ENCODE measurements around the gene TCERG1L. TPM values are rescaled to one million over a fixed set of nuclear protein-coding genes. Genes with fewer than 3 reads are reported as not detected.

TCERG1L gene
- total and polyA plus RNA-seq, 2 experiments from 2014 or later = 0.47 to 0.73 TPM

DNA sequence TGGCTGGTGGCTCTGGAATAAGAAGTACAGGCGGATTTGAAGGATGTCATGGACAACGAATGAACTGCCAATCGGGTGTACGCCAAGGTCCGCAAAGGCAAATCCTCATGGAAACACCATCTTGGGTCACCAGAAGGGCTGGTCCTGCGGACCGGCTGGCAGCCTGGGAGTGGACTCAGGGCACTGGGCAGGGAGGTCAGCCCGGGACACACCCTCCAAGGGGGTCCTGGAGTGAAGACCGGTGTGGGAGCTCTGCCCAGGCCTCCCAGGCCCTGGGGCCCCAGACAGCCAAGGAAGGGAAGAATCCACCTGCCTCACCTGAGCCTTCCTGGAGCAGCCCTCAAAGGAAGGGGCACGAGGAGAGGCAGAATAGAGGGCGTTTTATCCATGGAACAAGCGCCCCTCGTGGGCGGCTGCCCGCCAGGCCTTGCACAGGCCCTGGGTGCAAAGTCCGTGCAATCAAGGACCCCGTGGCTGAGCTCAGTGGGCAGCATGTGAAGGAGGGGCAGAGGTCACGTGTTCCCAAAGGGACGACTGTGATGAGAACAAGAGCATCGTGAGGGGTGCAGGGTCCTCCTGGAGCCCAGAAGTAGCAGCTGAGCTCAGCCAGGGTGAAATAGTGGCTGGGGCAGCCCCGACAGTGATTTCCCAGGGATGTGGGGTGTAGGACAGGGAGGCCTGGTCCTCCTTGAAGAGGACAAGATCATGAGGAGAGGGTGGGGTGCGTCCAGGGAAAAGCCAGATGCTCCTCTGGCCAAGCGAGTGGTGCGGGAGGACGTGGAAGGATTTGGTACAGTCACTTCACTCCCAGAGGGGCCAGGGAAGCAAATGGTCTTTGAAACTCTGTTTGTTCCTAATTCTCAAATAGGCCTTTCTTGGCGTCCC, 105.2 kb downstream of the TCERG1L start:
- DNase-seq (ENCODE audit: low spot score) = no peak
- Histone ChIP-seq H3K4me2 (no peak overlapping the region), H3K9me3 (ENCODE audit: low read depth) (no peaks in the 10 kb centered on the region), H3K27ac (no peak overlapping the region), H2AFZ (no peak overlapping the region), H3K9me2 (replicated peaks; ENCODE audit: insufficient read depth) (no peaks in the 10 kb centered on the region), H3K36me3 (replicated peaks; ENCODE audit: insufficient read depth, low read depth) (no peaks in the 10 kb centered on the region), H3K27me3 (no peaks in the 10 kb centered on the region), H4K20me1 (ENCODE audit: insufficient read depth, poor library complexity, severe bottlenecking) (no peaks in the 10 kb centered on the region), H3K4me1 (ENCODE audit: insufficient read depth) (no peaks in the 10 kb centered on the region), H3K4me3 (no peak overlapping the region), H3K79me2 (no peaks in the 10 kb centered on the region)
- WGBS (ENCODE audit: low lambda C conversion rate, missing lambda C conversion rate) = 83% methylated on average over 26 of the region's 26 CpGs
- no peak for TF ChIP-seq EZH2 (IDR thresholded peaks at IDR 0.05; ENCODE audit: borderline replicate concordance)
- TF ChIP-seq, protein P1, sequence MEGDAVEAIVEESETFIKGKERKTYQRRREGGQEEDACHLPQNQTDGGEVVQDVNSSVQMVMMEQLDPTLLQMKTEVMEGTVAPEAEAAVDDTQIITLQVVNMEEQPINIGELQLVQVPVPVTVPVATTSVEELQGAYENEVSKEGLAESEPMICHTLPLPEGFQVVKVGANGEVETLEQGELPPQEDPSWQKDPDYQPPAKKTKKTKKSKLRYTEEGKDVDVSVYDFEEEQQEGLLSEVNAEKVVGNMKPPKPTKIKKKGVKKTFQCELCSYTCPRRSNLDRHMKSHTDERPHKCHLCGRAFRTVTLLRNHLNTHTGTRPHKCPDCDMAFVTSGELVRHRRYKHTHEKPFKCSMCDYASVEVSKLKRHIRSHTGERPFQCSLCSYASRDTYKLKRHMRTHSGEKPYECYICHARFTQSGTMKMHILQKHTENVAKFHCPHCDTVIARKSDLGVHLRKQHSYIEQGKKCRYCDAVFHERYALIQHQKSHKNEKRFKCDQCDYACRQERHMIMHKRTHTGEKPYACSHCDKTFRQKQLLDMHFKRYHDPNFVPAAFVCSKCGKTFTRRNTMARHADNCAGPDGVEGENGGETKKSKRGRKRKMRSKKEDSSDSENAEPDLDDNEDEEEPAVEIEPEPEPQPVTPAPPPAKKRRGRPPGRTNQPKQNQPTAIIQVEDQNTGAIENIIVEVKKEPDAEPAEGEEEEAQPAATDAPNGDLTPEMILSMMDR (IDR thresholded peaks at IDR 0.05; ENCODE audit: poor library complexity) = no peak

DNA sequence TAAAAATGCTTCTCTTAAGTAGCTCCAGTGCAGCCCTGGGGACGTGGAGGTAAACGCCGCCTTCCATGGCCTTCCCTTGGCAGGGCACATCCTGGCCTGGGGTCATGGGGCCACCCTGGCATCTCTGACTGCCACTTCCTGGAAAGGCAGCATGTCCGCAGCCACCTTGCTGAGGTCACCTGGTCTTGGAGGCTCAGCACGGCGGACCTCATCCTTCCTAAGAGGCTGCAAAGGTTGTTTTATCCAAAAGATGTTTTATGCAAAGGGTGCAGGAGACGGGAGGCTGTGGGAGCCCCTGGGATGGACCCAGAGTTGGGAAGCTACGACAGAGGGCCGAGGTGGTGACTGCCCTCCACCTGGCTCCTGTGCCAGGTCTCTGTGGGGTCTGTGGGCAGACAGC, 106.0 kb downstream of the TCERG1L start:
- TF ChIP-seq EZH2phosphoT487 (IDR thresholded peaks at IDR 0.05; ENCODE audit: low read depth, severe bottlenecking, unreplicated experiment) = no peak
- no peak for TF ChIP-seq EZH2 (IDR thresholded peaks at IDR 0.05; ENCODE audit: borderline replicate concordance)
- TF ChIP-seq, protein P1 (IDR thresholded peaks at IDR 0.05; ENCODE audit: poor library complexity) = no peak
- no peaks in the 10 kb centered on the region for H4K20me1 ChIP-seq (ENCODE audit: insufficient read depth, poor library complexity, severe bottlenecking)
- no peak overlapping the region for H3K4me3 ChIP-seq
- H3K27me3 ChIP-seq = no peaks in the 10 kb centered on the region
- 92% methylated on average over 9 of the region's 9 CpGs for WGBS (ENCODE audit: low lambda C conversion rate, missing lambda C conversion rate)
- no peaks in the 10 kb centered on the region for H3K9me3 ChIP-seq (ENCODE audit: low read depth)
- no peak overlapping the region for H3K27ac ChIP-seq
- no peak overlapping the region for H3K4me2 ChIP-seq
- H3K9me2 ChIP-seq (replicated peaks; ENCODE audit: insufficient read depth) = no peaks in the 10 kb centered on the region
- no peak for DNase-seq (ENCODE audit: low spot score)
- no peak overlapping the region for H2AFZ ChIP-seq
- H3K79me2 ChIP-seq = no peaks in the 10 kb centered on the region
- H3K4me1 ChIP-seq (ENCODE audit: insufficient read depth) = no peaks in the 10 kb centered on the region
- H3K36me3 ChIP-seq (replicated peaks; ENCODE audit: insufficient read depth, low read depth) = no peaks in the 10 kb centered on the region

DNA sequence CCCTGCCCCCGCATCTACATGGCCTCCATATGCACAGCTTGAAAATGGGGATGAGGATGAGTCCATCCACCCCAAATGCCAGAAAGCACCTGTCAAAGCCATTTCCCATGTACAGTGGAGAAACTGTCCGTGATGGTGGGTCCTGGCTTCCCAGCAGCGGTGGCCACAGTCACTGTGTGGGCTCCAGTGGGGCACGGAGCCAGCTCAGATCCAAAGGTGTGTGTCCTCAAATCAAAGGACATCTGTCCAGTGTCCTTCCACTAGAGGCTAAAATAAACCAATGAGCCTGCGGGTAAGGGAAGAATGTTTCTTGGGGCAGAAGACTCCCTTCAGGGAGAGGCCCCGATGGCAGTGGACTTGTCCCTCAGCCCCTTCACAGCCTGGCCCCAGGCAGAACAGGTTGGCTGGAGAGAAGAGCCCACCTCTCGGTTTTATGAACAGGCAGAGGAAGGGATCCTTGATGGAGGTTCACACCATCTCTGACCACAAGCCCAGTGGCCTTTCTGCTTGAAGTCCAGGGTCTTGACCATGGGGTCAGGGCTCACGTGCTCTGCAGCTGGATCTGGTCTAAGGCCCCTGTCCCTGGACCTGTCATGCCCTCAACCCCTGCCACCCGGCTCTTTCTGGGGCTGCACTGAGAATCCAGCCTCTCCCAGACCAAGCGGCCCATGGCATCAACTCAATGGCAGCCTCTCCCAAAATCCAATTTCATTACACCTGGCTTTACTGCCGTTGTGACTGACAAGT, 106.9 kb downstream of the TCERG1L start:
- H3K27me3 ChIP-seq = no peaks in the 10 kb centered on the region
- WGBS (ENCODE audit: low lambda C conversion rate, missing lambda C conversion rate) = 86% methylated on average over 11 of the region's 11 CpGs
- DNase-seq (ENCODE audit: low spot score) = no peak

More for the DNA sequence above, 106.9 kb downstream of the TCERG1L start:
- Histone ChIP-seq H3K36me3 (replicated peaks; ENCODE audit: insufficient read depth, low read depth) (no peaks in the 10 kb centered on the region), H3K9me2 (replicated peaks; ENCODE audit: insufficient read depth) (no peaks in the 10 kb centered on the region), H3K79me2 (no peaks in the 10 kb centered on the region), H3K4me2 (no peak overlapping the region), H3K4me3 (no peak overlapping the region), H4K20me1 (ENCODE audit: insufficient read depth, poor library complexity, severe bottlenecking) (no peaks in the 10 kb centered on the region), H2AFZ (no peak overlapping the region), H3K4me1 (ENCODE audit: insufficient read depth) (no peaks in the 10 kb centered on the region), H3K27ac (no peak overlapping the region), H3K9me3 (ENCODE audit: low read depth) (no peaks in the 10 kb centered on the region)
- TF ChIP-seq EZH2phosphoT487 (IDR thresholded peaks at IDR 0.05; ENCODE audit: low read depth, severe bottlenecking, unreplicated experiment) (no peak), EZH2 (IDR thresholded peaks at IDR 0.05; ENCODE audit: borderline replicate concordance) (no peak)
- TF ChIP-seq, protein P1 (IDR thresholded peaks at IDR 0.05; ENCODE audit: poor library complexity) = no peak
